ENCODE measurements around the gene EDARADD.

EDARADD gene

DNA sequence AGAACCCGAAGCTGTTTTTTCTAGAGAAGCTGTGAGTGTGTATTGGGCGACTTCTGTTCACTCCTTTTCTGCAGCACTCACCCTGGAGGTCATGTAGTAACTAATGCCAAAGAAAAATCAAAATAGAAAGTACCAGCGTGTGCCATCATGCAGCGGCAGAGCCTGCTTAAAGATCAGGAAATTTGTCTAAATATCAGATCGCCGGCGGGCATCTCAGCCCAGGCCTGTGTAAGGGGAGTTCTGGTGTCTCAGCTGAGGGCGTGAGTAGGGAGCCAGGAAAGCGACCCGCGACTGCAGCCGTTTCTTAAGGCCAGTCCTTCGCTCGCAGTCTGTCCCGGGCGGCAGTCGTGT is 768 bp downstream of the EDARADD start:
- peak; percentile 17 for DNase-seq (ENCODE audit: low read depth)

DNA sequence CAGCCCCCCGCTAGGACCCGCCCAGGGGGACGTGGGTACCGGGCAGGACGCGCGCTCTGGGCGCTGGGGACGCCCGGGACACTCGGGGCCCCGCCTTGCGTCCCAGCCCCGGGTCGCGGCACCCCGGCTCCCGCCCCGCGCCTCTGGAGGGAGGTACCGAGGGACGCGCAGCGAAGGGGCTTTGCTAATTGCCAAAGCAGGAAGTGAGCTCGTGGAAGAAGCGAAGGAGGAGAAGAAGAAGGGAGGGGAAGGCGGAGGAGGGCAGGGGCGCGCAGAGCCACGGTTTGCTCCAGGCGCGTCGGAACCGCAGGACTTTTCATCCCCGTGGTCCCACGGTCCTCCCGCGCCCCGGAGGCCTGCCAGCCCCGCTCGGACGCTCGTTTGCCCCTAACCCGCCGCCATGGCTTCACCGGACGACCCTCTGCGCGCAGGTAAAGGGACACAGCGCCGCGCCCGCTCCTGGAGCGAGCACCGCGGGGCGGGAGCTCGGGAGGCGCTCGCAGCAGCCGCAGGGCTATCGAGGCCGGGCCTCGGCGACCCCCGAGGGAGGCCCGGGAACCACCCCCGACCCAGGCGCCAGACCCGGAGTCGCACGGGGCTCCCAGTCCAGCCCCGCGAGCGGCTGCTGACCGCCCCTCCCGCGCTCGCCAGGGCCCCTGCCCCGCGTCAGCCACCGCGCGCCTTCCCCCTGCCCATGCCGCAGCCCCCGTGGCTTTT is 1.3 kb downstream of the EDARADD start:
- no peak for DNase-seq (ENCODE audit: low read depth)

DNA sequence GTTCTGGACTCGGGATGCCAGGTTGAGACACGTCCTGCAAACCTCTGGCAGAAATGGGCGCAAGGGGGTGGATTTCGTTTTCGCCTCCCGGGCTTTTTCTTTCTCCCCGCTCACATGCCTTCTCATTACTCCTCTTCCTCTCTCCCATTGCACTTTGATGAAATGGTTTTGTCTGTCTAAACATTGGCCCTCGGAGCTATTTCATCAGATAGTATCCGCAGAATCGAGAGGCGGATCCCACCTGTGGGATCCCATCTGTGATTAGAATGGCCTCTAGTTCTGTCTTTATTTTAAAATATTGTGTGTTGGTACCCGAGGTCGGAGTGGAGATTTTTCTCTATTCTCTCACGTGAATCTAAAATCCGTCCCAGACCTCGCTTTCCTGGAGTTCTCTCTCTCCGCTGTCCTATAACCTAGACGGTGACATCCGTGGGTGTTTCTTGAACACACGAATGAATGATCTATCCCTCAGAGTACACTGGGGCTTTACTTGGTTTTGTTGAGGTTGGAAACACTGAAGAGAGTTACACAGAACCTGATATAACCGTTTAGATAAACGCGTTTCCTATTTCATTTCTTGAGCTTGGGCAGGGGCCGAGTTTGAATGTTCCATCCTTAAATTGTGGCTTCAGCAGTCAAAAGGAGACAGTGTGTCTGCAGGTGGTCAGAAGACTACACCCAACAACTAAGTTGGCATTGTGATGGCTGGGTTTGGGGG is 2.0 kb downstream of the EDARADD start:
- no peak for DNase-seq (ENCODE audit: low read depth)

DNA sequence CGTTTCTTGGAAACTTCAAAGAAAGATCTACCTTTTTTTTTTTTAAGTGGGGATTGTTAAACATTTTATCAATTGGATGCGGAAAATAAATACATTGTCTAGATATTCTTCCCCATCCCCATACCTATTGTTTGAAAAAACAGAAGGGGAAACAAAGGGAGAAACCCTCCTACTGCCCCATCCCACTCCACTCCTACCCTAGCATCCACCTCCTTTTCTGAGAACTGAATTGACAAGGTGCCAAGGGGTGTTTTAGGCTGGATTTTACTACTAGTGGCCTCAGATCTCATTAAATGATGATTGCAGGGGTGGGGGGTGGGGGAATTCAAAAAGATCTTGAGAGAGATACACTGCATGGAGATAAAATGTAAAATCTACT is 2.6 kb downstream of the EDARADD start:
- no peak for DNase-seq (ENCODE audit: low read depth)

DNA sequence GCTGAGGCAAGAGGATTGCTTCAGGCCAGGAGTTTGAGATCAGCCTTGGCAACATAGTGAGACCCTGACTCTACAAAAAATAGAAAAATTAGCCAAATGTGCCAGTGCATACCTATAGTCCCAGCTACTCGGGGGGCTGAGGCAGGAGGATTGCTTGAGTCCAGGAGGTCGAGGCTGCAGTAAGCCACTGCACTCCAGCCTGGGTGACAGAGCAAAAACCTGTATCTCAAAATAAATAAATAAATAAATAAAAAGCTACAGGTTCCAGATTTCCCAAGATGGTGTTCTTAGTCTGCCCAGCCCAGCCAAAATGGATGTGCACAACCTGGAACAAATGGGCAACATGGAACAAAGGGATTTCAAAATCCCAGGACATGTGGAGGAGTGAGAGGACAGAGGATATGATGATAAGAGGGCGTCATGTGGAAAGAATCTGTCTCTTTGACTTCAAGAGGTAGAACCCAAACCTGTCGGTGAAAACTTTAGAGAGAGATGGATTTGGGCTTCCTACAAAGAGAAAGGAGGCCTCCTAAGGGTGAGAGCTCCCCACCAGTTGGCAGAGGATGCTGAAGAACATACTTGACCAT is 3.2 kb downstream of the EDARADD start:
- DNase-seq (ENCODE audit: low read depth) = no peak

DNA sequence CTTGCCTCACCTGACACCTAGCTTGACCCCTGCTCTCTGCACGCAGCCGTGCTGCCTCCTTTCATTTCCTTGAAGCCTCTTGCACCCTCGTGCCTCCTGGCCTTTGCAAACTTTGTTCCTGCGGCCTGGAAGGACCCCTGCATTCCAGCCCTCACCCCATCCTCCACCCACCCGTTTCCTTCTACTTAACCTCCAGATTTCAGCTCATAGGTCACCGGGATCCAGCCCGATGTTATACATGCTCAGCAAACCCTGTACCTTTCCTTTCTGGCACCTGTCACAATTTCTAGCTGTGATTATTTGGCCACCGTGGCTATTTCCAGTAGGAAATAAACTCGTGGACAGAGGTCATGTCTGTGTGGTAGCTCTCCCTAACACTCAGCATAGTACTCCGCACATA is 4.5 kb downstream of the EDARADD start:
- no peak for DNase-seq (ENCODE audit: low read depth)

DNA sequence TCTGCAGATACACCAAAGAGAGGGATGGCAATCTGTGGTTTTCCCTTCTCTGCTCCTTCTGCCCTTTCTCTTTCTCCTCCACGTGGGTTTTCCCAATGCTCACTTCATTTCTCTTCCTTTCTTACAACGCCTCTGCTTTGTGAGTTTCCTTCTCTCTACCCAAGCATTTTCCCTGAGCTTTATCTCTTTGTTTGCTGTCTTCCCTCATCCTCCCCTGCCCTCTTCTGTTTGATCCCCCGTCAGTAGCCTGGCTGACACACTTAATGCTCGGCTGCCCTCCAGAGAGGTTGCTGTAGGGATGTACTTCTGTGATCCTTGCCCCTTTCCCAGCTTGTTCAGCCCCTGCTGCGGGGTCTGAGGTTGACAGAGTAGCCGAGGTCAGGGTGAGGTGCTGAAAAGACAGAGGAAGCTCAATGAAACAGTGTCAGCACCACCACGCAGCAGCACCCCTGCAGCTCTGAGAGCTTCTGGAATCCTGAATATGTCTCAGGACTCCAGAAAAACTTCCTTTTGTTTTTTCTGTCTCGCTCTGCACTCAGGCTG is 6.0 kb downstream of the EDARADD start:
- DNase-seq (ENCODE audit: low read depth) = no peak

DNA sequence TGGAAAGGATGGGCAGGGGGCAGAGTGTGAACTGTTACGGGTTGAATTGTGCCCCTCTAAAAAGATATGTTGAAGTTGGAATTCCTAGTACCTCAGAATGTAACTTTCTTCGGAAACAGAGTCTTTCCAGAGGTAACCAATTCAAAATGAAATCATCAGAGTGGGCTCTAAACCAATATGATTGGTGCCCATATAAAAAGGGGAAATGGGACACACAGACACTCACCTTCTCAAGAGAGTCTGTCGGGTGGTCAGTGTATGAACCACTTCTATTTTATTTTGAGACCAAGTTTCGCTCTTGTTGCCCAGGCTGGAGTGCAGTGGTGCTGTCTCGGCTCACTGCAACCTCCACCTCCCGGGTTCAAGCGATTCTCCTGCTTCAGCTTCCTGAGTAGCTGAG is 7.6 kb downstream of the EDARADD start:
- DNase-seq (ENCODE audit: low read depth) = no peak

DNA sequence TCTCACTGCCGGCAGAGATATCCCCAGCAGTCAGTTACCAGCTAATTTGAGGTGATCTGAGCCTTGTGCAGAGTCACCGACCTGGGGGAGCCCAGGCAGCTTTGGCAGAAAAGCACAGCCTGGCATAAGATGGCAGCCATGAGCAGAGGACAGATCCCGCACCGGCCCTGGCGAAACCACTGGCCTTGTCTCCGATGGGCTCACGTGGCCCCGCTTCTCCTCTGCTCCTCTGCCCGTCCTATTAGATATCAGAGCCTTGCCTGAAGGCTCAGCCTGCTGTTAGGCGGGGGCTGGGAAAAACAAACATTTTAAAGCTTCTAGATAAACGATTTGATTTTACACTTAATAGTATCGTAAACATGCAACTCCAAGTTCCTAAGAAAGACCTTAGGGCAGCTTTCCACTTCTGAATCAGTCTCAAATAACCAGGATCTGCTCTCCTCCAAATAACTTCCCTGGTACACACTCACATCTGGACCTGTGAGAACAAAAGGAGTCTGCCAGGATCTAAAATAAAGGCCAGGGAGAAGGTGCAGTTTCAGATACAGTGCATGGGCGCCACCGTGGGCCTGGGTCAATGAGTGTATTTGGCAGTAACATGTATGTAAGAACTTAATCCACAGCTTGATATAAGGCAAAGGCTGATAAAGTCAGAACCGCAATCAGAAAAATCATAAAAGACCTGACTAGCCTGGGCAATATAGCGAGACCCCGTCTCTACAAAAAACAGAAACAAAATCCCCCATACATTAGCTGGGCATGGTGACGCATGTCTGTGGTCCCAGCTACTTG is 10.0 kb downstream of the EDARADD start:
- DNase-seq (ENCODE audit: low read depth) = no peak

DNA sequence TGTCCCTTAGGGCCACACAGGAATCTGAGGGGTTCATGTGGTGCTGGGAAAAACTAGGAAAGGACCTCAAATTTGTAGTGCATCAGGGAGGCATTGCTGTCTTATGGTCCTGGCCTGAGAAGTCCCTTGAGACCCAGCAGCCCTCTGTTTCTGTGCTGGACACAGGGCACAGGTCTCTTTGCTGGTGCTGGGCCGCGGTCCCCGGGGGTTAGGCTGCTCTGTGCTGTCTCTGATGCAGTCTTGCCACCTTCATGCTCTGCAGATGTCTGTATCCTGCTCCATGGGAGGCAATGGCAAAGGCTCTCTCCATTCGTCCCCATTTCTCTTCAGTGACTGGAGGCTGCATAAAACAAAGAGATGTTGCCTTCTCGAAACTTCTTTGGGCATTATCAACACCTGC is 13.0 kb downstream of the EDARADD start:
- no peak for DNase-seq (ENCODE audit: low read depth)

DNA sequence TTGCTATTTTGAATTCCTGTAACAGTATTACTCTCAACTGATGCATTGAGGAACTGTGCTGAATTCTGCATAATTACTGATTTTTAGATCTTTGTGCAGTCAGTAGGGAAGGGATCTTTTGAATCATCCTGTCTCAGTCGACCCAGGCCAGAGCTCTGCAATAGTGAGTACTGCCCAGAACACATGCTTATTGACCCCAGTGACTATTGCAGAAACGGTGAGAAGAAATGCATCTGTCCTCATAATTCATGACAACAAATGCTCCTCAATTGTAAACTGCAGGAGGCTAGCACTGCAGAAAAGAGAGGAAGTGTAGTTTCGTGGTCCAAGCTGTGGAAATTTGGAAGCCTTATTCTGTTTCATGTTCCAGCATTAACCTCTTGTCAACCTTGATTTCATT is 19.6 kb downstream of the EDARADD start:
- no peak for DNase-seq (ENCODE audit: low read depth)

DNA sequence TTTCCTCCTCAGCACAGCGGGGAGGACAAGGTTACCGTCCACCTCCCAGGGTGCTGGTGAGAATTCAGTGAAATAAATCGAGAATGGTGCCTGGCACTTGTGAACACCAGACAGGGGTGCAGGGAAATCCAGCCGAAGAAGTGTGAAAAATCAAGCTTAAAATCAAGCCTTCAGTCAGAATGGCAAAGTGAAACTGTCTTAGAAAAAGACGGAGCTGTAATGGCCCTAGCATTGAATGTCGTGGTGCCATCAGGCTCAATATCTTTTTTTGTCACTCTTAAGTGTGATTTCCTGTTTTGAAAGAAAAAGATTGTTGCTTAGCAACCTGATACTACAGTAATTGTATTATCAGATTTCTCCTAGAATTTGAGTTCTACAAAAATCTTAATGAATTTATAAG is 22.1 kb downstream of the EDARADD start:
- DNase-seq (ENCODE audit: low read depth) = no peak

DNA sequence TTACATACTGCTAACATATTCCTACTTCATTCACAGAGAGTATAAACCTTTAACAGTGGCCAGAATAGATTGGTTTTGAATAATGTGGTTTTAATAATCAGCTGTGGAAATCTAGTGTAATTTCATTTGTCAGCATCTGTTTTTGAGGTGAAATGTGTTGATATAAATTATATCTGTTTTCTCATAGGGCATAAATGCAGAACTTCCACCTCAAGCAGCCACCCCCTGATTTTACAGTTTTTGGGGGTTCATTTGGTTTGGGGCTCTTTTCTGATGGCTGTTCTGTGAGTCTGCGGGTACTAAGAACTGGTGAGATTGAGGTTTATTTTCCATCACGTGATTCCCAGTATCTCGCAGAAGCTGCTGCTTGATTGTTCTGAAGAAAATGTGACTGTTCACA is 23.2 kb downstream of the EDARADD start:
- DNase-seq (ENCODE audit: low read depth) = no peak

DNA sequence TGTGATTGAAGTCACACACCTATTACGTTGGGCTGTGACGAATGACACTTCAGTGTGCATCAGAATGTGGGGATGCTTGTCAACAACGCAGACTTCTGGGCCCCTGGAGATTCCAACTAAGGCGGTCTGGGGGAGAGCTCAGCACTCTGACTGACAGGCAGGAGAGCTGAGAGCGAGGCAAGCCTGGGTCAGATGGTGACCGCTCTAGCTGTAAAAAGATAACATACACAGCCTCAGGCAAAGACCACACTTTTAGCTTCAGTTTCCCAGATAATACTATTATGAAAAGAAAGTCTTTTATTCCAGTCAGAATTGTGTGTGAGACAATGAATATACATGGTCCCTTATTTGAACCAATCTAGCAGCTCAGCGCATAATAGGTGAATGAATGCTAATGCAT is 25.4 kb downstream of the EDARADD start:
- no peak for DNase-seq (ENCODE audit: low read depth)

DNA sequence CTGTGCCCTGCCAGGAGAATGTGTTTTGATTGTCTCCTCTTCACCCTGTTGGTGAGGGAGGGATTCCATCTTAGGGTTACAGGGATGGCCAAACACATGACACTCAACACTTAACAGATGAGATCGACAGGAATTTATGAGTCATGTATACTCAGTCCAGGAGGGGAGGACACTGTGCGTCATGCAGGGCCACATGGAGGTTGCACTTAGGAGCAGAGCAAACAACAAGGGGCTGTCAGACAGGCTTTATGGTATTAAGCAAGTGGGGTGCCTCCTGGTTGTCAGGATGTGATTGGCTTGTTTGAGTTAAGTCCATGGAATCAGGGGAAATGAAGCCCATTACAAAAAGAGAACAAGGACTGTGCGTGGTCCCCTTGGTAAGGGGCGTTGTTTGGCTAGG is 26.9 kb downstream of the EDARADD start:
- peak; percentile 8 for DNase-seq (ENCODE audit: low read depth)

DNA sequence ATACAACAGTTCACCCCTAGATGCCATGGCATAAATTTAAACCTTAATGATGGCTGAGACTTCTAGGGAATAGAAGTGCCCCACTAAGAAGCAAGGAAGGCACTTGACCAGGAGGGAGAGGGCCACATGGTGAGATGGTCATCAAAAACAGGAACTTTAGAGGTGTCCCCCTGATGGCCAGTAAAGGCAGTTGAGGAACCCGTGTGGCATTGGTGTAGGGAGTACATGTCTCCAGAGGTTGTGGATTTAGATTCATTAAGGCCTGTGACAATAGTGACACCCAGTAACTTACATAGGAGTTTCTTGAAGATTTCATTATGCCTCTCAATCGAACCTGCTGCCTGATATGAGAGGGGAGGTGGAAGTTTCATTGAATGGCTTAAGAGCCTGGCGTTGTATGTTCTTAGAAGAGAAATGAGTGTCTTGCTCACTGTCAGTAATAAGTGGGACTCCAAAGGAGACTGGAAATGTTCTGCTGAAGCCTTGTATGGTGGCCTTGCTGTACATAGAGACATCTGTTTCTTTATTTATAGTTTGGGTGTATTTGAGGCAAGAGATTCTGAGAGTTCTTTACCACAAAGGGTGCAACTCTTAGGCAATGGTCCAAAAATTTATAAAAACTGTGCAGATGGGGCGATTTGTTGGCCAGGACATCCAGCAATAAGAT is 27.9 kb downstream of the EDARADD start:
- no peak for DNase-seq (ENCODE audit: low read depth)

DNA sequence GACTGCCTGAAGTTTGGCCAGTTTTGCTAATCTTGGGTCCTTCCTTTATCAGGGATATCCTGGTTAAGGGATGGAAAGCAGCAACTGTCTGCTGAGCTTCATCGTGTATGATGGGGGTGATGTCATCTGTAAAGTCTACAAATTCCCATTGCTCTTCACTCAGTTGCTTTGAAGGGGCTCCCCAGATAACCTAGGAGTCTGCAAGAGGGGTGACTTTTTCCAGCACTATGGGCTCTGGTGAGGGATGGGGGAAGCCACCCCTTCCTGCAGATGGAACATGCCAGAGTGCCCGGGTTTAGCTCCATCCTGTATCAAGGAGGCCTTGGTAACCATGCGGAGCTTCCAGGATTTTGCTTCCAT is 28.4 kb downstream of the EDARADD start:
- no peak for DNase-seq (ENCODE audit: low read depth)

DNA sequence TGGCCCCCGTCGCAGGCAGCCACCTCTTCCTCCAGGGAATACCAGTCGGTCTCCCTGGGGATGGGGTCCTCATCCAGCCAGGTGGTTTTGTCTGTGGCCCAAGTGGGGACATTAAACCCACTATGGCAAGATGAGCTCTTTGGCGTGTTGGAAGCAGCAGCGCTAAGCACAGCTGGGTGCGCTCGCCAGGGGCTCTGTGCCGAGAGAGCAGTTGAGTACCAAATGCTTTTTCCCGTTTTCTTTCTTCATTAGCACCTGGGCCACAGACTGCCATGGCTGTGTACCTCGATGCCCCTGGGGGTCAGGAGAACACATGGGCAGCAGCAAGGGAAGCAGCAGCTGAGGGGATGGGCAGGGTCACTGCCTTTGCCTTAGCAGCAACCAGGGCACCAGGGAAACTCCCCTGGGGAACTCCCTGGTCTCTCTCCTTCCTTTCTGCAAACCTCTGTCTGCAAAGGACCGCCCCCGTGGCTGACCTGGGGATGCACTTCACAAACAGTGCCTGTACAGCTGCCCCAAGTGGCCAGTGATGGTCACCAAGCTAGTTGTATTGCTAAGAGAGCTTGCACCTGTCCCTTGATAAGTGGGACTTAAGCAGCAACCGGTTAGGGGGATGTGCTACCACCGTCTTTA is 31.1 kb downstream of the EDARADD start:
- DNase-seq (ENCODE audit: low read depth) = no peak

DNA sequence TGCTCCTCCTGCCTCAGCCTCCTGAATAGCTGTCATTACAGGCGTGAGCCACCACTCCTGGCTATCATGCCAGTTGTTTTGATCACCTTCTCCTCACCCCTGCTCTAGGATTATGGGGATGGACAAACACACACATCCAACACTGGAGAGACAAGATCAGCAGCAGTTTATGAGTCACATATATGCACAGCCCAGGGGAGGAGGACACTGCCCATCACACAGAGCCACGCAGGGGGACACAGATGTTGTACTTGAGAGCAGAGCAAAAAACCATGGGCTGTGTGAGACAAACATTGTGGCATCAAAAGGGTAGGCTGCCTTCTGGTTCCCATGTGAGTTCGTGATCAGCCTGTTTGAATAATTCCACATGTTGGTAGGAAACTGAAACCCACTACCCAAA is 32.1 kb downstream of the EDARADD start:
- DNase-seq (ENCODE audit: low read depth) = no peak

DNA sequence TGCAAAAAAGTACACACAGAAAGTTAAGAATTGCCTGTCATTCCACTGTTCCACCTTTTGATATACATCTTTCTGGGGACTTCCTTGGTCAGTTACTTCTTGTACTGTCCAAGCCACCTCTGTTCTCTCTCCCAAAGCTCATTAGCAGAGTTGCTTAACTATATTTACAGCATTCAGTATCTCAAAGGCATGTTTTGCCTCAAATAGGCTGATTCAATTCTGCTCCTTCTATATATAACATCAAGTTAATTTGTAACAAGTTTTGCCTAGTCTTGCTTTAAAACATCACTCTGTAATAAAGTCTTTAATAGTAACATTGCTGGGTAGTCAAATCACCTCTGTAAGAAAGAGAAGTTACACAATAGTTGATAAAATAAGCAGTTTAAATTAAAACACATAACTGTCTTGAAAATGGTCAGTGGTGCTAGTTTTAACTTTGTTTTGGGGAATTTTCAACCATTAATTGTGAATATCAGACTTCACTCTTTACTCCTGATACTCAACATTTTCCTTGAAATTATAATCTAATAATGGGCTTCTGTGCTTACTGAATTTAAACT is 35.7 kb downstream of the EDARADD start:
- no peak for DNase-seq (ENCODE audit: low read depth)

DNA sequence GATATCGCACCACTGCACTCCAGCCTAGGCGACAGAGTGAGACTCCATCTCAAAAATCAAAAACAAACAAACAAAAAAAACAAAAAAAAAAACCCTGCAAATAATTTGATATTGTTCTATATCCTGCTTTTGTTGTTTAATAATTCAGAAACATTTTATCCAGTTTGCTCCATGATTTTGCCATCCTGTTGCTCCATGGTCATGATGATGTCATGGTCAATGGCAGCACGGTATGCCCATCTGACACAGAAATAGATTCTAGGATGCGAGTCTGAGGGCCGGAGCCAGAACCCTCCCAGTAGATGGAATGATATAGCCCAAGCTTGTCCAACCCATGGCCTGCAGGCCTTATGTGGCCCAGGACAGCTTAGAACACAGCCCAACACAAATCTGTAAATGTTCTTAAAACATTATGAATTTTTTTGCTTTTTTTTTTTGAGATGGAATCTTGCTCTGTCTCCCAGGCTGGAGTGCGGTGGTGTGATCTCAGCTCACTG is 39.8 kb downstream of the EDARADD start:
- DNase-seq (ENCODE audit: low read depth) = no peak

Measured in fibroblast of gingiva (primary cell).